ENCODE results near the gene MYLK2.
"Not testable (repeated sequence)": the region's sequence is repeated elsewhere in the genome, so short reads cannot be mapped to it uniquely, and the experiment has no call there.

MYLK2 gene

DNA sequence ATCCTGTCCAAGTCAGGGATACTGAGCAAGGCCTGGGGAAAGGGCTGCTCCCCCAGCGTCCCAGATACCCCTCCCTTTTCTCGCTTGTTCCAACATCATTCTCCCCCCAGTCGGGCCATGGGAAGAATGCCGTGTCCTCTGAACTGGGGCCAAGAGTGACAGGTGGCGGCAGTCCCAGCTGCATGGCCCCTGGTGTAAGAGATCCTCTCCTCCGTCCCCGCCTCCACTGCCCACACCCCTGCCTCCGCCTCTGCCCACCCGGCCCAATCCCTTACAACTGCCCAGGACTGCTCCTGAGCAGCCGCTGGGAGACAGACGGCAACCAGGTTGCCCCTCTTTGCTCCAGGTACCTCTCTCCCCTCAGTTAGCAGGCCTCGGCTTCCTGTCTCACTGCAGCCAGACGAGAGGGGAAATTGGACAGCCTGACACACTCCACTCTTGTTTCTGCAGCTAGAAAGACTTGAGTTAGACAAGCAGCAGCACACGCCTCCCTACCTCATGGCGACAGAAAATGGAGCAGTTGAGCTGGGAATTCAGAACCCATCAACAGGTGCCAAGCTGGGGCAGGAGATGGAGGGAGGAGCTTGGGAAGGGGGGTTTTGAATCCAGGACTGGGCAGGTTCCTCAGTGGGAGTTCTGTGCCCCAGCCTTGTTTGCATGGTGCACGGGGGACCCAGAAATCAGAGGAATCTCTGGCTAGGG, at the start of gene MYLK2:
Gene MYLK2 (plus strand): TSS at position 274 of the 702 bp plus-strand sequence. CDS start 225 bp downstream, at position 499.
- DNase-seq, result no peak

DNA sequence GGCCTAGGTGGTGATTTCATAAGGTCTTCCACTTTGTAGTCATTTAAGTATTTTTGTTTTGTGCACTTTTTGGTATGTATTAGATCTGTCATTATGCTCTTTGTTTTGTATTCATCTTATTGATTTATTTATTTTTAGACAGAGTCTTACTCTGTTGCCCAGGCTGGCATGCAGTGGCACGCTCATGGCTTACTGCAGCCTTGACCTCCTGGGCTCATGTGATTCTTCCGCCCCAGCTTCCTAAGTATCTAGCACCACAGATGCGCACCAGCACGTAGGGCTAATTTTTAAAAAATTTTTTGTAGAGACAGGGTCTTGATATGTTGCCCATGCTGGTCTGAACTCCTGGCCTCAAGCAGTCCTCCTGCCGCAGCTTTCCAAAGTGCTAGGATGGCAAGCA, 49.5 kb upstream of the MYLK2 start:
- no peak for DNase-seq

DNA sequence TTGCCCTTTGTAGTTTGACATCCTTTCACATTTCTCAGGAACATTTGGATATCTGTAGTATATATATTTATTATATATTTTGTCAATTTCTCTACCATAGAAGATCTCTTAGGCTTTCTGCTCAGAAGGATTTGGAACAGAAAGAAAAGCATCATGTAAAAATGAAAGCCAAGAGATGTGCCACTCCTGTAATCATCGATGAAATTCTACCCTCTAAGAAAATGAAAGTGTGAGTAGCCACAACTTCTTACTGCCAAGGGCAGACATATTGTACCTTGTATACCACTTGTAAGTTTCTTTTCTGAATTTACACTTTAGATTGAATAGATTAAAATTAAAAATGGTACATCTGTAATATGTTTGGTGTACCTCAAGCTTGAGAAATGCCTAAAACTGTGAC, 48.9 kb upstream of the MYLK2 start:
- DNase-seq, result no peak

DNA sequence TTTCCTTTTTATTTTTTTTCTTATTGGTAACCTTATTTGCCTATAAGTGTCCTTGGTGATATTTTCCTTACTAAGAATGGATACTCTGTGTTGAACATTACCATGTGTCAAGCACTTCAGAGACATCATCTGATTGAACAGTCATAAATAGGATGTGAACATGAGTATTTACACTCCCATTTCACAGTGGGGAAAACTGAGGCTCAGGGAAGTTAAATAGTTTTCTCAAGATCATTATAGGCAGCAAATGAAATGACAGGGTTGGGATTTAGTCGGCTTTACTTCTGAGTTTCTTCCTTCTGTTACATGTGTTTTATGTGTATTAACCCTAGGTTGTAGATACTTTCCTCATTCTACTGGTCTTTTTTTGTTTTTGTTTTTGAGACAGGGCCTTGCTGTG, 44.7 kb upstream of the MYLK2 start:
- no peak for DNase-seq

DNA sequence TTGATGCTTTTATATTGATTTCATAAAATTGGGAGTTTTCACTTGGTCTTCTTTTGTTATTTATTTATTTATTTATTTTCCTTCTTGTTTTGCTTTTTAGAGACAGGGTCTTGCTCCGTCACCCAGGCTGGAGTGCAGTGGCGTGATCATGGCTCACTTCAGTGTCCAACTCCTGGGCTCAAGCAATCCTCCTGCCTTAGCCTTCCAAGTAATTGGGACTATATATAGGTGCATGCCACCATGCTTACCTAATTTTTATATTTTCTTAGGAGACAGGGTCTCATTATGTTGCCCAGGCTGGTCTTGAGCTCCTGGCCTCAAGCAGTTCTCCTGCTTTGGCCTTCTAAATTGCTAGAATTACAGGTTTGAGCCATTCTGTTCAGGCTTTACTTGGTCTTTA, 38.3 kb upstream of the MYLK2 start:
- no peak for DNase-seq

DNA sequence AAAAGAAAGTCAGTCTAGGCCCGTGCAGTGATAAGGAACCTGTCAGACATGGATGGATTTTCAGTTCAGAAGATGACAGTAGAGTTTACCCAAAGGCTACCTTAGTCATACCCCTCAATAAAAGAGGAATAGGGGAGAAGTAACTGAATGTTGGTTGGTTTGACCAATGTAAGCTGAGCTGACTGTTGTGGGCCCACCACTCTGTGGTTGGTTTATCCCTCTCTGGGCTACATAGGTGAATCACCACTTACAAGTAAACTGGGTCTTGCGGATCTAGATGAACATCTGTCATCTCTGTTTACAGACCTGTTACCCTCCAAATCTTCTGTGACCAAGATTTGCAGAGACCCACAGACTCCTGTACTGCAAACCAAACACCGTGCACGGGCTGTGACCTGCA, 37.2 kb upstream of the MYLK2 start:
- no peak for DNase-seq

DNA sequence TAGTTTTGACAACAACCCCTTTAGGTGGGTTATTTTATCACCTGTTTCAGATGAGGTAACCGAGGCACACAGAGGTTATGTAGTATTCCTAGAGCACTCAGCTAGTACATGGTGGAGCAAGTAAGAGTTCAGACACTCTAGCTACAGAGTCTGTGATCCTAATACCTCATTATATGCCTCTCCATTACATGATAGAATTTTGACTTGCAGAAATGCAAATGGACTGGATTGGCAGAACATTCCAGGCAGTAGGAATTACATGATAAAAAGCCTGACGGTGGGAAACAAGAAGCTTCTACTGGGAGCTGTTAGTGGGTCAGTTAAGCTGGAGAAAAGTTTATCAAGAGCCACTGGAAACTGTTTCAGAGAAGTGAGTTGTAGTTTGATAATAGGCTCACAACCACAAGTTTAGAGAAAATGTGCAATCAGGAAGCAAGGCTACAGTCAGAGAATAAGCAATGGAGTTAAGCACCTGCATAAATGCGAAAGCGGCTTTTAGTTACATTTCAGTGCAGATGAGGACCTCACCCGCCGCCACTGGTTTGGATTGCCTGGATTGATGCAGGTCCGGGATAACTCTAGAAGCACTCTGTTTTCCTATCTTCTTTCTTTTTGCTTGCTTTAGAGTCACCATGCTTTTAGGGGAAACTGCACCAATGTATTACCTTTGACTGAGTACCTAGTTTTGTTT, 34.7 kb upstream of the MYLK2 start:
- DNase-seq, result no peak

DNA sequence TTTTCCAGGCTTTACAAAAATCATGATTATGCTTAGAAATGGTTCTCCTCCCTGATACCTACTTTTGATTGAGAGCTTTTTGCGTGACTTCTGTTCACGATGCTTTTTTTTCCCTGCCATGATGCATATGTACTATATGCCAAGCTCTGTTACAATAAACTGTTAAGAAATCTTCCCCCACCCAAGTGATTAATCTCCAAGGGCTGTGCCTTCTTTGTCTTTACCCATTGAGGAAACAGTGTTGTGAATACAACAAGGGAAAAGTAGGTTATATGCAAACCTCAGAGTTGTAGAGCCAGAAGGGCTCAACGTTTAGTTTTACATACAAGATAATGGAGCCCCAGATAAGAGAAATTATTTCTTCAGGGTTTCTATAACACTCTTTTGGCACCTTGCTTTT, 34.1 kb upstream of the MYLK2 start:
- no peak for DNase-seq

DNA sequence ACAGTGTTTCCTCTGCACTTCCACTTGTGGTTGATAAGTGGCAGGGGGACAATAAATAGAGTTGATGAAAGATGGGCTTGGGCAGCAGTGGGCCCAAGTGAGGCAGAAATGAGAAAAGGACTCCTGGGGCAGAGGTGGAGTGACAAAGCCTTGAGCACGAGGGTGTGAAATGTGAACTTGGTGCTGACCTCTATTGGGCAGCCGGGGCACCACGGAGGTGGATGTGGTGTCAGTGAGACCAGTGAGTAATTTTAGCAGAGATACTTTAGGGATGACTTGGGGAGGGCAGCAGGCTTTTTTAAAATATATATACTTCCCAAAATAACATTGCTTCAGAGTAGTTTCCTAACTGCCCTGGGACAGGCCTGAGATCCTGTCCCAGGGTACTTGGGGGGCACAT, 30.6 kb upstream of the MYLK2 start:
- no peak for DNase-seq

DNA sequence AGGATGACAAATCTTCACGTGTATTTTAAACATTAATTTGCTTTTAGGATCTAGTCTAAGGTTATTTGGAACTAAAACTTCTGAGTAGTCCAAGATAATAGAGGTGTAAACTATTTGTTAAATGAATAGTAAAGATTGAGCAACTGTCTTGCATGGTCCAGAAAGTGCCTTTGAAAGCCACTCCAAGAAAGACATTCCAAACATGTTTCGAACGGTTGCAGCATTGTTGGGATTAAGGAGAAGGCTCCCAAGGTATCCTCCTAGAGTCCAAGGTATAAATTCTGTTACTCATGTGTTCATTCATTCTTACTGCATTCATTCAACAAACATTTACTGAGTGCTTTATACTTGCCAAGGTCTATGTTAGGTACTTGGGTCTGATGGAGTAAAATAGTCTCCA, 28.8 kb upstream of the MYLK2 start:
- DNase-seq, result no peak

DNA sequence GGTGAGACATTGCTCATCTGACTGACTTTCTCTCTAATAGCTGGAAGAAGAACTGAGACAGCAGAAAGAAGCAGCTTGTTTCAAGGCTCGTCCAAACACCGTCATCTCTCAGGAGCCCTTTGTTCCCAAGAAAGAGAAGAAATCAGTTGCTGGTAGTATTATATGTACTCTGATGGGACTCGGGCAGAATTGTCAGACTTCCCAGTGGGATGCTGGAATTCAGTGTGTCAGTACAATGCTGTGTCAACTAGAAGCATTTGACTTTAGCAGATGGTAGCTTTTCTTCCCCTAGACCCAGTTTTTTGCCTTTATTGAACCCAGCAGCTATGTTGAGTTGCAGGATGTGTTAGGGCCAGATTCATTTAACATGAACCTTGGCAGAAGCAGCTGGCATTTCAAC, 21.8 kb upstream of the MYLK2 start:
- DNase-seq, result no peak

DNA sequence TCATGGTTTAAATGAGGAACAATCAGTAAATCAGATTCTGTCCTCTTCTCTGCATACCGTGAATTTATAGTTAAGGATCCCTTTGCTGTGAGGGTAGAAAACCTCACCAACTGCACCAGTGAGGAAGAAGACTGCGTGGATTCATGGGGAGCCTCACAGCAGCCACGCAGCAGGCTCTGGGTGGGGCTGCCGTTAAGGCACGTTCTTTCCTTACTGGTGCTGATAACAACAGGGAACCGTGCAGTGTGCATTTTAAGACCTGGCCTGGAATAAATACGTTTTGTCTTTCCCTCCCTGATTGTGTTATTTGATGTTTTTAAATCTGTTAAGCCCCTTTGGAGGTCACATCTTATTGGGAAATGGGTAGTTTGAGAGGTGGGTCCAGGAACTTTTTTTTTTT, 17.6 kb upstream of the MYLK2 start:
- no peak for DNase-seq

DNA sequence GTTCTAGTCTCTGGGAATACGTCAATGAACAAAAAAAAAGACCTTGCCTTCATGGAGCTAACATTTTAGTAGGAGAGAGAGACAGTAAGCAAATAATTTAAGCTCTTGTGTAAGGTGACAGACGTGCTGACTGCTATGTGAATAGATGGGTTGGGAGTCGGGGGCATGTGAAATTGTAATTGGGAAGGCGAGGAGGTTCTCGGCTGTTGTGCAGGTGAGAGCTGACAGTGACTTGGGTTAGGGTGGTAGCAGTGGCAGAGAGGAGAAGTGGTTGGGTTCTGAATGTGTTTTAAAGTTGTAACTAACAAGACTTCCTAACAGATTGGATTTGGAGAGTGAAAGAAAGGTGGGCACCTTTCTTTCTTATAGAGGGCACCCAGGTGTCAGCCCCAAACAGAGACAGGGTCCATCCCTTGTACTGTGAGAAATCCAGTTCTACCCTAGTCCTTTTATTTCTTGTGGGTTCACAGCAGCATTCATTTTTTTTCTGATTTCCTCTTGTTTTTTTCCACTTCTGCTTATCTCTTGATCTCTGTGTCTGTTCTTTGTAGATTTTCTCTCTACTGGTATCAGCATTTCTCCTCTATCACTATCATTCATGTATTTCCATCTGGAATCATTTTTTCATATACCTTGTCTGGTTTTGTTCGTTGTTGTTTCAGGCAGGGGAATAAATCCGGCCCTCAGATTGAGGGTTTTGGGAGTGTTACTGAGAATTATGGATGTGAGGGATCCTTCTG, 15.4 kb upstream of the MYLK2 start:
- DNase-seq, result no peak

DNA sequence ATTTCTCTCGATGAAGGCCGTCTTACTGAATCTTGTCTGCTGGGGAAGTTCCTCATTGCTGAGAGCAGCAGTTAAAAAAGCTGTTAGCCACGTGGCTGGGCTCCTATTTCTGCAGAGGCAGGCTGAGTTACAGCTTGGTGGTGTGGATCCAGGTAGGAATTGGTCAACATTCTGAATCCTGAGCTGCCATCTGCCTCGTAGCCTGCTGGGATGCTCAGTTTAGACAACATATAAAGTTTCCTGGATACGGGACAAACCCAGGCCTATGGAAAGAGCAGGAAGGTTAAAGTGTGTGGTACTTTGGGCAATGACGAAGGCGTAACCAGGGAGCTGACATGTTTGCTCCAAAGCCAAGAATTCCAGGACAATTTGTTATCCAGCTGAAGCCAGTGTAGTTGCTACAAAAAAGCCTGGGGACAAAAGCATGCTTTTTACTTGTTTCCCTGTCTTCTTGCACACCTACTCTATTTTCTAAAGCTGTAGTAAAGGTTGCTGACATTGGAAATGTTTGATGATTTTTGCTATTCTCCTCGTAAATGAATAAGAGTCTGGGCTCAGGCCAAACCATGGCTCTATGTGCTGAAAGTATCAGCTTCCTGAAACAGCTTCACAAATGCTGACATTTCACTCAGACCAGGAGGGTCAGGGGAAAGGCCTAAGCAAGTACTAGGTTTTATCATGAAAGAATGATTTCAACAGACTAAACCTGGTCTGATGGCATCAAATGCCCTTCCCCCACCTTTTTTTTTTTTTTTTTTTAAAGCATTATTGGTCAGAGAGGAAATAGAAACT, 12.4 kb upstream of the MYLK2 start:
- no peak for DNase-seq

DNA sequence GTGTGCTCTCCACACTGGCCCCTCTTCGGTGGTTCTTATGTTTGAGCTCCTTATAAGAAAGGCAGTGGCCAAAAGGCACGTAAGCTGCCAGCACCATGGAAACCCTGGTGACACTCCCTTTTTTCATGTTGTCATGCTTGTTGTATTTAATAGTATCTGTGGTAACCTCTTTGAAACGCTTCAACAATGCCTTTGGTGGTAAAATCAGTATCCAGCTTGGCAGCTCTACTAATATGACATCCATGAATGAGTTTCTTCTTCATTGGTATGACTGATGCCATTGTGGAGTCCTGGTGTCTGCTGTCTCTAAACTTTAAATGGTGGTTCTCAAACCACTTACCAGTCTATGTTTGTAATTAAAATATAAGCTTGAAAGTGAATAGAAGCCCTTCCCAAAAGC, 10.7 kb upstream of the MYLK2 start:
- DNase-seq, result no peak

DNA sequence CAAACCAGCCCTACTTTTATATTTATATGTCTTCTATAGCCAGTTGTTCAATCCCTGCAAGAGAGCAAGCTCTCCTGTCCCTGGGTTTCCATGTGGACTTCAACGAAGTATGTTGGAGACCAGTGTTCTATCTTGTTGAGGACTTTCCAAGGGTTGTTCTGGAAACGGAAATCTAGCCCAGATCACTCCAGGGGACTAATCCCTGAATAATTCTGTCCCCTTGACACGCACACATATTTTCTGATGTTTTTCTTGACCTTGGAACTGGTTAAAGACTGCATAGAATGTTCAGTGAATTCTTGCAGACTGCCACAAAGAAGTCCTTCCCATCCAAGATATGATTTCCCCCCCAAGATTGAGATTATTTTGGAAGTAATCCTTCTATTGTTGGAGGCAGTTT, 9.5 kb upstream of the MYLK2 start:
- DNase-seq, result no peak

DNA sequence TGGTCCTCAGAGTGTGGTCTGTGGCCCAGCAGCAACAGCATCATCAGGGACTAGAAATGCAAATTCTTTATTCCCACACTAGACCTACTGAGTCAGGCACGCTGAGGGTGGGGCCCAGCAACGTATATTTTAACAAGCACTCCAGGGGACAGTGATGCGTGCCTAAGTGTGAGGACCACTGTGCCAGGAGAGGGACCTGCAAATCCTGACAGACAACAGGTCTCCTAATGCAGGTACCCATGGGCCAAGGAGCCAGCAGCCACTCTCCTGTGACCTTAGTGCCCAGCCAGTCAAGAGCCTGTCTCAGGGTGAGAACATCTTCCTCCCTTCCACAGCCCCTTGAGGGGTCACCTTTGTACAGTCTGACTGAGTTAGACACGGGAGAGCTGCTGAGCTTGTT, 8.0 kb upstream of the MYLK2 start:
- no peak for DNase-seq

DNA sequence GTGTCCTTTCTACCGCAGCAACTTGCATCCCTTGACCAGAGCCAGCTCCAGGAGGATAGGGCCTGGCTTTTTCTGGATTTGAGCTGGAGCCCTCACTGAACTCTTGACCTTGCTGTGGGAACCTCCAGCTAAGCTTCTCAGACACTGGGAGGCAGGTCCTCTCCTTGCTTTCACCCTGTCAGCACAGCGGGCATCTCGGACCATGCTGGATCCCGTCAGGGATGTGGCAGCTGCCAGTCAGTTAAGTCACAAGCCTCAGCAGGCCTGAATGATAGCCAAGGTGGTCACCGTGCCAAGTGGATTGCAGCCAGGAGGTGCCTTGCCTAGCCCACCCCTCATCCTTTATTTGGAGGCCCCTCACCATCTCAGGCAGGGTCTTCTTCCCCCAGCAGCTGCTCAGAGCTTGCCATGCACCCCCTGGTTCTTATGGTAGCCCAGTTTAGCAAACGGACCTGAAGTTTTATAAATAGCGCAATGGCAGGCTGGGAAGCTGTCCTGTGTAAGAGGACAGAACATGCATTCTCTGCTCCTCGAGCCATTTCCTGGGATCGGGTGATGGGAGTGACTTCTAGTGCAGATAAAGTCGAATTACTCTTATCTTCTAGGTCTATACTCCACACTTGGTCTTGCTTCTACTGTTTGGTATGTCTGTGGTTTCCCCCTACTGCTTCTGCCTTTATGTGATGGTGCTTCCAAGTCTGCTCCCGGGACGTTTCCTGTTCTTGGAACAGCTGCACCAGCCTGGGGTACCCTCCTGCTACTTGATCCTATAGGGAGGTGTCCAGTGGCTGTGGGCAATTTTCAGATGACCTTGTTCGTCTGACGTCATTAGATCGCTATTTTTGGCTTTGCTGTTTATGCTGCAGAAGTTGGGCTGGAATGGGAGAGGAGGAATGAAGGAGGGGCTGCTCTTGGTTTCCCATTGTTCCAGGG, 7.1 kb upstream of the MYLK2 start:
- no peak for DNase-seq

DNA sequence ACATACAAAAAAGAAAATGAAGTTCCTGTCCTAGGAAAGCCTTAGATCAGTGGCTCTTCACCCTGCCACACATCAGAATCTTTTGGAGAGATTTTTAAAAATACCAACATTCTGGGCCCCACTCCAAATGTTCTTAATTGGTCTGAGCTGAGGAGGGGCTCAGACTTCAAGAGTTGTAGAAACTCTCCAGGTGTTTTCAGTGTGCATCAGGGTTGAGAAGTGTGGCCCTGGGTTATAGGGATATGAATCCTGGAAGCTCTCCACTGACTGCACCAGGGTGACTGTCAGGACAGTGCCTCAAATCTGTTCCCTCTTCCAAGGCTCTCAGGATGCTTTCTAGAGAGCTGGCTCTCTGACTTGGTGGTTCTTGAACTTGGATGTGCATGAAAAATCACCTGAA, 5.5 kb upstream of the MYLK2 start:
- no peak for DNase-seq

DNA sequence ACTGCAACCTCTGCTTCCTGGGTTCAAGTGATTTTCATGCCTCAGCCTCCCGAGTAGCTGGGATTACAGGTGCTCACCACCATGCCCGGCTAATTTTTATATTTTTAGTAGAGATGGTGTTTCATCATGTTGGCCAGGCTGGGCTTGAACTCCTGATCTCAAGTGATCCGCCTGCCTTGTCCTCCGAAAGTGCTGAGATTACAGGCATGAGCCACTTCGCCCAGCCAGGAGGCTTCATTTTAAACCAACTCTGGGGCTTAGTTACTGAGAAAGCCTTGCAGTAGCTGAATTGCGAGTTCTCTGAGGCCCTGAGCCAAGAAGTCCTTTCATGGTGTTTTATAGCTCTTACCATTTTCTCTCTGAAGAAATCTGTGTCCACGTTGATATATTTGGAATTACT, 5.0 kb upstream of the MYLK2 start:
- DNase-seq, result not testable (repeated sequence)

DNA sequence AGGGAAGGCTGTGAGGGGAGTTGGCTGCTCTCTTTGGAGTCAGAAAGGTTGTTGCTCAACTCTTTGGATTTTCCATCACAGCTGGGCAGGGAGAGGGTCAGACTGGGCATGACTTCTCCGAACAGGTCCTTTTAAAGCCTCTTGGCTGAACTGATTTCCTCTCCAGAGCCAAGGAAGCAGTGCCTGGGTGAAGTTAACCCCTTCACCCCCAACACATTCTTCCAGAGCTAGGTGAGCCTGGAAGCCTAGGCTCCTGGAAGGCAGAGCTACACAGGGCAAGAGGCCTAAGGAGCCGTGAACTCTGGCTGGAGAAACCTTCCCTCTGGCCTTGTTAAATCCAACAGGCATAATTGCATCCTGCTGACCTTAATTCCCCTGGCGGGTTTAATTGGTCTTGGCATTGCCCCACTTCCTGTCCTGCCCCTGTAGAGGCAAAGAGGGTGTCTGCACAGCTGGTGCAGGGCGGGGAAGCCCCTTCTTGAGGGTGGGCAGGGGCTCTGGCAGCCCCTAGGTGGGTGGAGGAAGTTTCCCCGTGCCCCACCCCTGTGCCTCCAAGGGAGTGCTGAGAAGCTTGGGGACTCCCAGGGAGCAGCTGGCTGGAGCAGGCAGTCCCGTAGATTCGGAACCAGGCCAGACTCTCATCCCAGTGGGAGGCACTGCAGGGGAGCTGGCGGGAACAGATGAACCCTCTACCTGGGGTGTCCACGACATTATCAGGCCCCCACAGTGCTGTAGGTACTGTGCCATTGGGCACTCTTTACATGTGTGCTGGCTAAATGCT, 3.6 kb upstream of the MYLK2 start:
- DNase-seq, result peak in 2 of 14 donors; percentile 3 to 46

All from C1 segment of cervical spinal cord (tissue), 14 donors.